Measurements from ENCODE around the gene LUZP1.

The LUZP1 gene

DNA sequence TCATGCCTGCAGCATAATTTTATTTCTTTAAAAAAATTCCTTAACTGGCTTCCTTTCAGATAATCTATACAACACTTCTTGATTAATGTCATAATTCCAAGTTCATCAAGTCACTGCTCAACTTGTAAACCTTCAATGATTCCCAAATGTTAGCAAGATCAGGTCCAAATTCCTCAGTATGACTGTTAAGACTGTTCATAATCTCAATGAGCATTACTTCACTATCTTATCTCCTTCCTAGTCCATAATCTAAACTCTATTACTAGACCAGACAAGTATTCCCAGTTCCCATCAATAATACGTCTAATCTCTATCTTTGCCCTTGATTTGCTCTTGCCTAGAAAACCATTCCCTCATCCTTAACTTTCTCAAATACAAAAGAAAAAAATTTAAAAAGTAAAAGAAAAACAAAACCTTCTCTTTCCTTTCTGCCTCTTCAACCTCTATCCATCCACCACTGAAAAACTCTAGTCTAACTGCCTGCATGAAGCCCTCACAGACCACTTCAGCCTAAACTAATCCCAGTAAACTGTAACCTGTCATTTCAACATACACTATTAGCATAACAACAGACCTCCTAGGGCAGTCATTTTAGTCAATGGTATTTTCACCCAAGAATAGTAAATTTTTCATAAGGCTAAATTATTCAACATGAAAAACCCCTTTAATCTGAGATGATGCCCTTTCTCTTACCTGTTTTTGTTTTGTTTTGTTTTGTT is 15.5 kb downstream of the LUZP1 start:
- no peak for DNase-seq (ENCODE audit: low read depth in 2 of 2)

DNA sequence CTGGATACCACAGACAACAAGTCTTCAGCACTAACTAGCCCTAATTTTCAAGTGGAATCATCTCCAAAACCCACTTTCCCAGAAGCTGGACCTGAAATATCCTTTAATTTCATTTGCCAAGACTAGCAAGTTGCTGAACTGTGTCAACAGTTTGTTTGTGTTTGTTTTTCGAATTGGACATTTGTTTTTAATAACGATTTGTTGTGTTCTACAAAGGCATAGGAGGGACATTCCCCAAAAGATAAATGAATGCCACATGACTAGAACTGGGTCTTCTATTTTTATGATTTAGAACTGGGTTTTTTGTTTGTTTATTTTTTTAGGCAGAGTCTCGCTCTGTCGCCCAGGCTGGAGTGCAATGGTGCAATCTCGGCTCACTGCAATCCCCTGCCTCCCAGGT is 17.9 kb downstream of the LUZP1 start:
- no peak for DNase-seq (ENCODE audit: low read depth in 2 of 2)

DNA sequence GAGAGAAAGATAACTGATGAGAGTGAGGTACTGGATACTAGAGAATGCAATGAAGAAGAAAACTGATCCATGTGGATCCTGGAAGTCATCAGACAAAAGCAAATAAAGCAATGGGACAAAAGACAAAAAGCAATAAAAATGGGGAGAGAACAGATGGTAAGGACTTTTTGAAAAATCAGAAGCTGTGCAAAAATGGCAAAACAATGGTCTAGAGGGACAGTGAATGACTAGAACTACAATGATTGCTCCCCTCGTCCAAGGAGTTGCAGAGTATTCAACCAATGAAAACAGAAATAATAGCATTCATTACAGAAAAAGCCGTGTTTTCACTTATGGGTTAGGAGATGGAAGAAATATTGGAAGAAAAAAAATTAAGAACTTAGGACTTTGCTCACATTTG is 18.5 kb downstream of the LUZP1 start:
- no peak for DNase-seq (ENCODE audit: low read depth in 2 of 2)

DNA sequence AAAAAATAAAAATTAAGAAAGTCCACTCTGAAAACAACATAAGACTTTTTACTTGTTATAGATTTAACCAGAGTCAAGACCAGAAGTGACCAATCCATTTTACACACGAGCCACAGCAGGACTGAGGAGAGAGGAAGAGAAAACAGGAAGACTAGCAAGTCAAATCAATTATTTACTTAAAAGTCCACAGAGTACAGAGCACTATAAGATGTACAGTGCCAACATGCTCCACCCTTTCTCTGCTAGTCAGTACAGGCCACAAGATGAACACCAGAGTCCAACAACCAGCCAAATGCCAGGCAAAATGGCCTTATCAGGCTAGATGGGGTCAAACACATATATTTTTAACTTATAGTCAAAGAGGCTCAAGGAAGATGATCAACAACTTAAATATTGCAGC is 19.5 kb downstream of the LUZP1 start:
- DNase-seq (ENCODE audit: low read depth in 2 of 2): no peak

DNA sequence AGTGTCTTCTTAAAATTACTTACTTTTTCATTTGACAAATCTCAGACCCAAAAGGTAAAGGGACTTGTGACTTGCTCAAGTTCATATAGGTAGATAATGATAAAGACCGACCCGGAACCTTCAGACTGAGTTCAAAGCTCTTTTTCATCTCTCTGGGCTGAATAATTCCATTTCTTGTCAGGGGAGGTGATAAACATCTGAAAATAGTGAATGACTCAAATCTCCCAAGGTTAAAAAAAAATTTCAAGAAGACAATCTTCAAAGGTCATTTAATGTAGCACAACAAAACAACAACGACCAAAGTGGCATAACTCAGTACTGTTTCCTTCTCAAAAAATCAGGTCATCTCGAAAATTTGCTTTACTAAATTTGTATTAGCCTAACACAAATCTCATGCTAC is 20.6 kb downstream of the LUZP1 start:
- no peak for DNase-seq (ENCODE audit: low read depth in 2 of 2)

DNA sequence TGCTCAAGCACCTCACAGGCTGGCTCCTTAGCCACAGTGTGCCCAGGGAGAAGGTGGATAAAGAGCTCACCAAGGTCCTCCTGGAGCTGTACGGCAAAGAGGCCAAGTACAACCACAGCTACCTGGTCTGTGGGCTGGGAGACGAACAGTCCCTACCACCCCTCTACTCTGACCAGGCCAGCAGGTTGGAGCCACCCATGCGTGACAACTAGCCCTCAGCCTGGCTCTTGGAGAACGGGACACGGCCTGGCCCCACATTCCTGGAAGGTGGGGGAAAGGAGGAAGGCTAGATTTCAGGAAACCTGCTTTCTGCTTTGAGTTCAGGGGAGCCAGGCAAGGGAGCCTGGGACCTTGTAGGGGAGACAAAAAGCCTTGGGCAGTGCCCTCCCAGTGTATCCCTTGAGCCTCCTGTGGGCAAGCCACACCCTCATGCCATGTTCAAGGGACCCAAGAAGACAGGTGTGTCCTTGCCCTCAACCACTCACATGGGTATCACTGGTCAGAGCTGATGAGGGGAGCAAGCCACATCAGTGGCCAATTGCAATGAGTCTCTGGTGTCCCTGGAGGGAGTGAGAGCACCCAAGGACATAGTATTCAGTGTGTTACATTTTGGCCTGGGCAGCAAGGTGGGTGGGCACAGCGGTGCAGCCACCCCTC is 27.6 kb downstream of the LUZP1 start:
- no peak for DNase-seq (ENCODE audit: low read depth in 2 of 2)

DNA sequence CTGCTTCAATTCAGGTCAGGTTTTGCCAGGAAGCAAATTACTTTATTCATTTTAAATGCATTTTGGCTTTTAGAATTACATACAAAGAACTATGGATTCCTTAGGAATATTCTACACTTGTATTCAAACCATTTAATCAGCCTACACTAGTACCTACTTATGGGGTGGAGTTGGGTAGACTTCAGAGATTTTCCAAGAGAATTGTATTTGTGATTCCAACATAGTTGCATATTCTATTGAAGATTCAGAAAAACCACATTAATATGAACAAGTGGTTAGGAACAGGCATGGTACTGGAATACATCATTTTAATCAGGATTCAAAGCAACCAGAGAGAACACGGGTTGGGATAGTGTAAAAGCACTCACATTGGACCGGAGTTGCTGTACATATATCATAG is 33.4 kb downstream of the LUZP1 start:
- DNase-seq (ENCODE audit: low read depth in 2 of 2): no peak

DNA sequence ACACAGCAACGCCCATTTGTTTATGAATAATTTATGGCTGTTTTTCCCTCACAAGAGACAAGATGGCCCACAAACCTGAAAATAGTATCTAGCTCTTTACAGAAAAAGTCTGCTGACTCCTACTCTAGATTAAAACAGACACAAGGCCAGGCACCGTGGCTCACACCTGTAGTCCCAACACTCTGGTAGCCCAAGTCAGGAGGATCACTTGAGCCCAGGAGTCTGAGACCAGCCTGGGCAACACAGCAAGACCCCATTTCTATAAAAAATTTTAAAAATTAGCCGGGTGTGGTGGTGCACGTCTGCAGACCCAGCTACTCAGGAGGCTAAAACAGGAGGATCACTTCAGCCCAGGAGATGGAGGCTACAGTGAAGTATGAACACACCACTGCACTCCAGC is 34.6 kb downstream of the LUZP1 start:
- DNase-seq (ENCODE audit: low read depth in 2 of 2): no peak

DNA sequence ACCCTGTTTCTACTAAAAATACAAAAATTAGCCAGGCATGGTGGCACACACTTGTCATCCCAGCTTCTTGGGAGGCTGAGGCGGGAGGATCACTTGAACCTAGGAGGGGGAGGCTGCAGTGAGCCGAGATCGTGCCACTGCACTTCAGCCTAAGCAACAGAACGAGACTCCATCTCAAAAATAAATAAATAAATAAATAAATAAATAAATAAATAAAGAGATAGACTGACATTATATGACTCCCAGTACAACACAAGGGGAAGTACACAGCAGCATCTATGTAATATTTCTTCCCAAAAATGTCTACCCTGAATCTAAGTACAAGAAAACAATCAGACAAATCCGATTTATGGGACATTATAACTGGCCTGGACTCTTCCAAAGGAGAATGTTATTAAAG is 35.1 kb downstream of the LUZP1 start:
- no peak for DNase-seq (ENCODE audit: low read depth in 2 of 2)

DNA sequence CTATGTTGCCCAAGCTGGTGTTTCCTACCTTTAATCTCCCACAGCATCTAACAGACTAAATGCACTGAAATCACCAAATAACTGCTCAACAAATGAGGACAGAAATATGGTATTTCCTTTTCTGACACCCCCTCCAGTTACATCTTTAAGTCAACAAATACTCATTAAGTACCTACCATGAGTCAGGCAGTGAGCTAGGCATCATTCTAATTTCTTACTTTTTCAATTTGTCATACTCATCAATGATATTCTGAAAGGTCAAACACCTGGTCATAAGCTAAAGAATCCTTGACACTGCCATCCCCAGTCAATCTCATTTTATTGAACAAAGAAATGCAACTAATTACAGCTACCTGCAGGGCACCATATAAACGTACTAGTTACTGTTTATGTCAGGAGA is 36.6 kb downstream of the LUZP1 start:
- DNase-seq (ENCODE audit: low read depth in 2 of 2): no peak

DNA sequence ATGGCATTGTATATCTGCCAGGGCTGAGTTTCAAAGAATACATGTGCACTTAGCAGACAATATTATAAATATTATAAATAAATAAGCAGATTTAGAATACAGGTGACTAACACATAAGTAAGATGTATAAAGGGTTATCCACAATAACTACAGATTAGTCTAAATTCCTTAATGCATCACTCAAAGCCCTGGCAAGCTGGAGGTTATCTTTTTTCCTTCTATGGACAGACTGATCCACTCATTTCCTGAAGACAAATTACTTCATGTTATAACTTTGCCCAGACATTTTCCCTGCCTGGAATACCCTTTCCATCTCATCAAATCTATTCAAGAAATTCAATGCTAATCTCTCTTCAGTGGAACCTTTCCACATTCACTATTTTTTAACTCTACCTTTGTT is 38.8 kb downstream of the LUZP1 start:
- no peak for DNase-seq (ENCODE audit: low read depth in 2 of 2)

DNA sequence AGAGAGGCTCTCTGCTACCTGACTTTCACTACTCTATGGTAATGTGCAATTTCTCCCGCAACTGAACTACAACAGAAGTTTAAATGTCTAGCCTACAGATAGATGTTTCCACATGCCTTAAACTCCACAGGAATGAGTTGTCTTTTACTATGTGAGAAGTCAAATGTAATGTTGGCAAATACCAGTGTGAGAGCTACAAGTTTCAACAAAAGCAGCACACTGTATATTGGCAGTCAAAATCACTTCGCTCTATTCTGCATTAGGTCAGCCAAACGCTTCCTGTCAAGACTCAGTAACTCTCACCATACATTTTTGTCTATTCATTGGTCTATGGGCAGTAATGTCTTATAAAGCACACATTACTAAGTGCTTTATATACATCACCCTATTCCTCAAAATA is 41.9 kb downstream of the LUZP1 start:
- no peak for DNase-seq (ENCODE audit: low read depth in 2 of 2)

DNA sequence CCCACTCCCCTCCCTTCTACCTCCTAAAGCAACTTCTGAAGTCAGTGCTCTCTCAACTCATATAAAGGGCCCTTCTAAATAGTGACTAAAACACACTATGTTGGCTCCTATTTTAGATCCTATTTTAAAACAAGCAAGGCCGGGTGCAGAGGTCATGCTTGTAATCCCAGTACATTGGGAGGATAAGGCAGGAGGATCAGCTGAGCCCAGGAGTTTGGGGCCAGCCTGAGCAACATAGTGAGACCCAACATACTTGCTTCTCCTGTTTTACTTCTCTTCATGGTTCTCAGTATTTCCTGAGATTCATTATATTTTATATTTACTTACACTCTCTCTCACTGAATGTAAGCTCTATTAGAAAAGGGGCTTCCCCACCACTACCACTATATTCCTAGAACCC is 42.5 kb downstream of the LUZP1 start:
- no peak for DNase-seq (ENCODE audit: low read depth in 2 of 2)

DNA sequence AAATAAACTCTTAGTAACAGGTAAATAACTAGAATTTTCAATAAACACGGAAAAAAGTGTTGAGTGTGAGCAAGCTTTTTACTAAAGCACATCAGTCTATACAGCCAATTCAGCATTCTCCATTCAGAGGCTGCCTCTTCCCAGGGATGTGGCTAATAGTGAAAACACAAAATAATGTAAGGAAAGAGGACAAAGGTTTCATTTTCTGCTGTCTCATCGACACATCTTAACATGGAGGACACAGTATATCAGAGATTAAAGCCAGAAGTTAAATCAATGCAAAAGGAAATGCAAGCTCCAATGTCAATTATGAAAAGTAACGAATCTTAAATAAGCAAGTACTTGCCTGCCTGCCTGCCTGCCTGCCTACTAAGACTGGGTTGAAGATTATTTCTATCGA is 43.2 kb downstream of the LUZP1 start:
- no peak for DNase-seq (ENCODE audit: low read depth in 2 of 2)

DNA sequence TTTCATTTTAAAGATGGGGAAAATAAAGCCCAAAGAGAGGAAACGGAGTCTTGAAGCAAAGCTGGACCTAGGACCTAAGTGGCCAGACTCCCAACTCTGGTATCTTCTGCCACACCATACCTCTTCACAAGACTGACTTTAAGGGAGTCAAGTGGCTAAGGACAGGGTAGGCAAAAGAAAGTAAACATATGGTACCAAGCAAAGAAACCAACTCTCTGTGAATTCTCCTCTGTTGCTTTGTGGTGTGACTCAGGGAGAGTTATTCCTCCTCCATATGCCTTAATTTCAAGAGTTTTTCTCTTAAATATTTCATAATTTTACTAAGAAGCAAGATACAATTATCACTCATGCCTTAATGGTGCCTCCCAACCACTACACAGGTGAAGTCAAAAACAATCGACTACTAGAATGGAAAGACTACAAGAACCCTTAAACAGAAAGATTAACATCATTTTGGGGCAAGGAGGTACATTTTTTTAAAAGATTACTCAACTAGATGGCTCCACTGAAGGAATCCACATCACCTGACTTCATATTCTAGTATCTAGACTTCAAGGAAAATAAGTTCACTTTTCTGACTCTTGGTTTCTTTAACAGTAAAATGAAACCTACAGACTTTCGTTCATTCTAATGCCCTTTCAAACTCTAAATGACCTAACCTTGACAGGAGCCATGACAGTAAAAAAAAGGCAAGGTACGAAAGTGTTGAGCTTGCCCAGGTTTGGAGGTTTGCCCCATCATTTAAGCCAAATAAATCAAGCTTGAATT is 44.2 kb downstream of the LUZP1 start:
- DNase-seq (ENCODE audit: low read depth in 2 of 2): no peak

DNA sequence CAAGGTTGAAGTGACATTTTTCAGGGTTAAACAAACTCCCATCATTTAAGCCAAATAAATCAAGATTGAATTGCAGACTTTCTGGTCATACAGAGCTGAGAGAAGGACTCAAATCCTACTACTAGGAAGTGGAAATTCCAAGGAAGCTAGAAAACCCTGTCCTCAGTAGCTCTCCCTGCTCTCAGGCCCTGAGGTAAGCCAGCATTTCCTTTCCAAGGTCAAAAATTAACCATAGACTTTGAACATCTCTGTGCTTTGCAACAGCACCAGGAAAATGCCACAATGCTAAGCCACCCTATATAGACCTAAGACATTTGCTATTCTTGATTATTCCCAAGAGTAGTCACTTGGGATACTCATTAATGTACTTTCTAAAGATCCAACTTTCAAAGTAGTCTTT is 45.1 kb downstream of the LUZP1 start:
- no peak for DNase-seq (ENCODE audit: low read depth in 2 of 2)

DNA sequence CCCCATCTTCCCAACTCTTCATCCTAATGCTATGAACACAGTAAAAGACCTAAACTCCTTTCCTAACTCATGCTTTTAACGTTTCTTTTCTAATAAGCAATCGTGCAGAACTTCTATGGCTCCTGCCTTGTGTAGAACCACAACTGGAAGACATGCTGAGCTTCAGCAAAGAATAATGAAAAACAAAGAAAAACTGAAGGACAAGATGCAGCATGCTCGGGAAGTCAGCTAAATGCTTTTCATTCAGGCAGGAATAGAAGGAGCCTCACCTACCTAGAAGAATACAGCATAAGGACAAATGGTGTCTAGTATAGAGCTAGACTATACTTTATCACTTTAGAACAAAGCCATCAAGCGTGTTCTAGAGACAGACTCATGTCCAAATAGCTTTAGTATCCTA is 45.9 kb downstream of the LUZP1 start:
- no peak for DNase-seq (ENCODE audit: low read depth in 2 of 2)

DNA sequence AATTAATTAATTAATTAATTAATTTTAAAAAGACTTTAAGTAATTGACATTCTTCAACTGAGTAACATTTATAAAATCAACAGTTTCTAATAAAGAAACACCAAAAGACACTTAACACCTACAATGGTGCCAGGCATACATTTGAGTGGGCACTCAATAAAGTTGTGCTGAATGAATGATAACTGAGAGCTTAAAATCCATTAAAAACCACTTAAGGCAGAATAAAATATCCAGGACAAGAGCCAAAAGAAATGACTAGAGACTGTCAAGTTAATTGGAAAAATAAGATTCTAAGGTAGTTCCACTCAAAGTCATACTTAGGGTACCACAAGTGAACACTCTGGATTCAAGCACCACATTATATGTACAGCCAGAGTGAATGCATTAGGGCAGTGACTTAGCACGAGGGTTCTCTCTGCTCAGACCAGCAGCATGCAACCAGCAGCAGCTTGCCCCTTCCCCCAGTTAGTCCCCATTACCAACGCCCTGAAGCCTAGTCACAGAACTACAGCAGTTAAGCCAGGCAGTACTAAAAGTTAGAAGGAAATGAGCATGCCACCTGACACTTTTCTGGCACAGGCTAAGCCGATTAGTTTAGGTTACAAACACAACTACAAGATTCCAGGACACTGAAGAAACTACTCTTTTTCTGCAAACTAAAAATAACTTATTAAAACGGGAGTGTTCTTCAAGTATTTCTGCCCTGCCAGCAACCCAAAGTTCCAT is 46.5 kb downstream of the LUZP1 start:
- no peak for DNase-seq (ENCODE audit: low read depth in 2 of 2)

DNA sequence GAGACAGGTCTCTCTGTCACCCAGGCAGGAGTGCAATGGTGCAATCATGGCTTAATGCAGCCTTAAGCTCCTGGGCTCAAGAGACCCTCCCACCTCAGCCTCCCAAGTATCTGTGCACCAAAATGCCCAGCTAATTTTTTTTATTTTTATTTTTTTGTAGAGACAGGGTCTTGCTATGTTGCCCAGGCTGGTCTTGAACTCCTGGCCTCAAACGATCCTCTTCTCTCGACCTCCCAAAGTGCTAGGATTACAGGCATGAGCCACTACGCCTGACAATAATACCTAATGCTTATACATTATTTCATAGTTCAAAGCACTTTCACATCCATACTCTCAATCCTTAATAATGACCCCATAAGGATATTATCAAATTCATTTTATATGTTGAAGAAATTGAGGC is 48.3 kb downstream of the LUZP1 start:
- DNase-seq (ENCODE audit: low read depth in 2 of 2): no peak

DNA sequence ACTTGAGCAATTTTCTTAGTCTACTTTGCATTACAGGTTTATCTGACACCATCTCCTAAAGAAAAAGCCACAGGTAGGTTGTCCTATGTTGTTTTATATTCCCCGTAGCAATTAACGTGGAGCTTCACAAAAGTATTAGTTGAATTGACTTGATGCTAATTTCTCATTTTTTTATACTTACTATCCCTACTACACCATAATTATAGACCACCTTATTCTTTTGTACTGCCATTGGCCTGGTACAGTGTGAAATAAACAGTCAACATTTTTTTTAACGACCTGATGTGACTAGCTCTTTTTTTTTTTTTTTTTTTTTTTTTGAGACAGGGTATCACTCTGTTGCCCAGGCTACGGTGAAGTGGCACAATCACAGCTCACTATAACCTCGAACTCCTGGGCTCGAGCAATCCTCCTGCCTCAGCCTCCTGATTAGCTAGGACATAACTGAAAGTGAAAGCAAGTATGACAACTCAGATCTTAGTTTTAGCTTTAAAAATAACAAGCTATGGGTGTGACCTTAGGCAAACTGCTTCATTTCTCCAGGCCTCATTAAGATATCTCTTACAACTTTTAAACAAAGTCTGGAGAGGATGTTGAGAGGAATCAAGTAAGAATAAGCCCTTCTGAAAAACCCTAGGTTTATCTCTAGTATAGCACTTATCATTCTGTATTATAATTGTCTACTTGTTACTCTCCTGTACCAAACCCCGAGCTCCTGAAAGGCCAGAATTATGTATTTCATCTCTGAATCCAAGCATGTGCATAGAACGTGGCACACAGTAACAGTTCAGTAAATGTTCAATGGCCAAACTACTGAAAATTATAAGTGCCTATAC is 49.5 kb downstream of the LUZP1 start:
- DNase-seq (ENCODE audit: low read depth in 2 of 2): no peak

DNA sequence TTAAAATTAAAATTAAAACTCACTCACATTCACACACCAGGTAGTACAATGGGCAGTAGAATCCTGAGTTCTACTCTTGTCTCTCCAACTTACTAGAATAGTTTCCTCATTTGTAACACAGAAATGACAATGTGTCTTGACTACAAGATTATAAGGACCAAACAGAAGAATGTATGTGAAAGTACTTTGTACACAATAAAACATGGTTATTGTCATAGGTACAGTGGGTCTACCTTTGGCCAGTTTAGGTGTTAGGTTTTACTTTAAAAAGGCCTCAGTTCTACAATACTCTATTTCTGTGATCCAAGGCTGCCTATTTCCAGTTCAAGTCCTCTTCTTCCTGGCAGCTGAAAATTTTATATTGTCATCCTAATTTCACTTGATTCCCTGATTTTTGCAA is 50.2 kb downstream of the LUZP1 start:
- no peak for DNase-seq (ENCODE audit: low read depth in 2 of 2)
